ENCODE data around the gene PLN.

- TF ChIP-seq POLR2A (IDR thresholded peaks at IDR 0.05; ENCODE audit: low read length) (no peak), GATA1 (IDR thresholded peaks at IDR 0.05; ENCODE audit: low read depth, low read length) (no peak)
Observed at GRCh38 chr6:118579786-118580185, 31.7 kb downstream of the PLN start.

Measured in erythroblast (primary cell).